WERI-Rb-1 (cell line): ENCODE measurements around the gene CCL11.

Experiments
- DNase-seq: peaks from one replicate; pipeline ENCODE4 v3.0.0-alpha.2; 2020
- H3K27ac ChIP-seq: fragments of 250-450 bp; sonication (Bioruptor Pico); 2 replicates; pipeline ENCODE4 v1.5.1; 2020; ENCODE audit warnings: mild to moderate bottlenecking, moderate library complexity
- H3K27me3 ChIP-seq: fragments of 250-450 bp; sonication (Bioruptor Pico); 2 replicates; pipeline ENCODE4 v1.5.1; 2021; ENCODE audit warnings: mild to moderate bottlenecking, low read depth, moderate library complexity; ENCODE audit not compliant: insufficient read depth, severe bottlenecking
- H3K36me3 ChIP-seq: fragments of 250-450 bp; sonication (Bioruptor Pico); 2 replicates; pipeline ENCODE4 v1.5.1; 2020; ENCODE audit warnings: mild to moderate bottlenecking, moderate library complexity
- H3K4me3 ChIP-seq: 2 replicates; pipeline ENCODE4 v1.5.1; 2011; ENCODE audit warnings: low read depth, mild to moderate bottlenecking, control low read depth, low read length
- H3K9me3 ChIP-seq: fragments of 250-450 bp; sonication (Bioruptor Pico); 2 replicates; pipeline ENCODE4 v1.5.1; 2021; ENCODE audit warnings: mild to moderate bottlenecking, moderate library complexity; ENCODE audit not compliant: severe bottlenecking
- TF ChIP-seq, protein P1 (sequence below): IDR thresholded peaks from 2 replicates; pipeline ENCODE4 v1.5.1; 2011; ENCODE audit warnings: low read depth, mild to moderate bottlenecking, control low read depth, inconsistent platforms, low read length

Gene CCL11

DNA sequence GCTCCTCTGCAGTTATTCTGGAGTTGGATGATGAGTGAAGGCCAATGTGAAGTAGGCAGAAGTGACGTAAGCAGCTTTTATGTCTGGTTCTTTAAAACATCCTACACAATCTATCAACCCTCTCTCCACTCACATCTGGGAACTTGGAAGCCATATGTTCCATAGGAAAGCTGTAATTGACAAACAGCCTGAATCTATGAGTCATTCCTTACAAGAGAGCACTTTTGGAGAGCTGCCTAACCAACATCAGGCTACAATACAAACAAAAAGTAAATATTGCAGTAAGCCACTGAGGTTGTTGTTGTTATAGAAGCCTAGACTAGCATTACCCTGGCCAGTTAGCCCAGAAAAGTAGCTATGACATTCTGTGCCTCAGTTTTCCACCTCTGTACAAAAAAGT is 9.7 kb upstream of the CCL11 start:
- H3K36me3 ChIP-seq: no peaks in the 10 kb centered on the region
- H3K9me3 ChIP-seq: no peaks in the 10 kb centered on the region
- H3K27ac ChIP-seq: no peak overlapping the region
- DNase-seq: no peak
- TF ChIP-seq, protein P1, sequence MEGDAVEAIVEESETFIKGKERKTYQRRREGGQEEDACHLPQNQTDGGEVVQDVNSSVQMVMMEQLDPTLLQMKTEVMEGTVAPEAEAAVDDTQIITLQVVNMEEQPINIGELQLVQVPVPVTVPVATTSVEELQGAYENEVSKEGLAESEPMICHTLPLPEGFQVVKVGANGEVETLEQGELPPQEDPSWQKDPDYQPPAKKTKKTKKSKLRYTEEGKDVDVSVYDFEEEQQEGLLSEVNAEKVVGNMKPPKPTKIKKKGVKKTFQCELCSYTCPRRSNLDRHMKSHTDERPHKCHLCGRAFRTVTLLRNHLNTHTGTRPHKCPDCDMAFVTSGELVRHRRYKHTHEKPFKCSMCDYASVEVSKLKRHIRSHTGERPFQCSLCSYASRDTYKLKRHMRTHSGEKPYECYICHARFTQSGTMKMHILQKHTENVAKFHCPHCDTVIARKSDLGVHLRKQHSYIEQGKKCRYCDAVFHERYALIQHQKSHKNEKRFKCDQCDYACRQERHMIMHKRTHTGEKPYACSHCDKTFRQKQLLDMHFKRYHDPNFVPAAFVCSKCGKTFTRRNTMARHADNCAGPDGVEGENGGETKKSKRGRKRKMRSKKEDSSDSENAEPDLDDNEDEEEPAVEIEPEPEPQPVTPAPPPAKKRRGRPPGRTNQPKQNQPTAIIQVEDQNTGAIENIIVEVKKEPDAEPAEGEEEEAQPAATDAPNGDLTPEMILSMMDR: no peak
- peaks cover 55% of the 10 kb centered on the region for H3K27me3 ChIP-seq
- no peak overlapping the region for H3K4me3 ChIP-seq

DNA sequence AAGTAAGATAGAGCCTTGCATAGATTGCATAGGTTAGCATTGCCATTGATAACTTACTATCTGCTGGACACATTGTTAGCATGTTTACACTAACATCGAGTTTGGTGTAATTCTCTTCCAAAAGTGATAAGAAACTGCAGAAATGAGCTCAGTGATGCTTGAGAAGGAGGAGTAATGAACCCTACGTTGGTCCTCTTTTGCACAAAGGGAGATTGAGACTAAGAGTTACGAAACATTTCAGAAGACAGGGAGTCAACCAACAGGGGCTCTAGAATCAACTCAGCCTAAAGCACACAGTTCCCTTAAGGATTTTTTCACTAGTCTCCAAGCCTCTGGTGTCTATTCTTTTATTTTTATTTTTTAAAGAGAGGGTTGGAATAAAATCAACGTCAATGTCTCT is 8.7 kb upstream of the CCL11 start:
- Histone ChIP-seq H3K27me3 (peaks cover 47% of the 10 kb centered on the region), H3K9me3 (no peaks in the 10 kb centered on the region), H3K36me3 (no peaks in the 10 kb centered on the region), H3K4me3 (no peak overlapping the region), H3K27ac (no peak overlapping the region)
- TF ChIP-seq, protein P1: no peak
- DNase-seq: no peak

DNA sequence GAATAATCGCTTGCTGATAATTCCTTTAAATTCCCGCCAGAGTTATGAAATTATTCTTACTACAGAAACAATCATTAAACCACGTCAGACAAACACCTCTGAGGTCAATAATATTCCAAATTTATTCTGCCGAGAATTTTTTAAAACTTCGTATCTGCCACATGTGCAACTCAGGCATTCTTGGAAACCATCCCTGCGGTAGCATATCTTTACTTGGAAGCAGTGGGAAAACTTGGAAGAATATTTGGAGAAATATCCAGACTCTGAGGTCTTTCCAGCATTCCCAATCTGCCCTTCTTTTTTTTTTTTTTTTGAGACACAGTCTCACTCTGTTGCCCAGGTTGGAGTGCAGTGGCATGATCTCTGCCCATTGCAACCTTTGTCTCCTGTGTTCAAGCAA is 2.0 kb upstream of the CCL11 start:
- H3K9me3 ChIP-seq: no peaks in the 10 kb centered on the region
- no peak for DNase-seq
- no peak overlapping the region for H3K27ac ChIP-seq
- H3K36me3 ChIP-seq: no peaks in the 10 kb centered on the region
- TF ChIP-seq, protein P1: no peak
- H3K27me3 ChIP-seq: peaks cover 49% of the 10 kb centered on the region
- no peak overlapping the region for H3K4me3 ChIP-seq

DNA sequence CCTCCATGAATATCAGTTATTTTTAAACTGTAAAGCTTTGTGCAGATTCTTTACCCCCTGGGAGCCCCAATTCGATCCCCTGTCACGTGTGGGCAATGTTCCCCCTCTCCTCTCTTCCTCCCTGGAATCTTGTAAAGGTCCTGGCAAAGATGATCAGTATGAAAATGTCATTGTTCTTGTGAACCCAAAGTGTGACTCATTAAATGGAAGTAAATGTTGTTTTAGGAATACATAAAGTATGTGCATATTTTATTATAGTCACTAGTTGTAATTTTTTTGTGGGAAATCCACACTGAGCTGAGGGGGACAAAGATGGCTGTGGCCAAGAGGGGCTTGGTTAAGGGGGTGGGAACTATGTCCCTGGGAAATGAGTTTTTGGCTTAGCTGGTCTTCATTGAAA is 2.3 kb downstream of the CCL11 start:
- Histone ChIP-seq H3K36me3 (no peaks in the 10 kb centered on the region), H3K4me3 (no peak overlapping the region), H3K9me3 (no peaks in the 10 kb centered on the region), H3K27ac (no peak overlapping the region), H3K27me3 (peaks cover 64% of the 10 kb centered on the region)
- TF ChIP-seq, protein P1: no peak
- no peak for DNase-seq

DNA sequence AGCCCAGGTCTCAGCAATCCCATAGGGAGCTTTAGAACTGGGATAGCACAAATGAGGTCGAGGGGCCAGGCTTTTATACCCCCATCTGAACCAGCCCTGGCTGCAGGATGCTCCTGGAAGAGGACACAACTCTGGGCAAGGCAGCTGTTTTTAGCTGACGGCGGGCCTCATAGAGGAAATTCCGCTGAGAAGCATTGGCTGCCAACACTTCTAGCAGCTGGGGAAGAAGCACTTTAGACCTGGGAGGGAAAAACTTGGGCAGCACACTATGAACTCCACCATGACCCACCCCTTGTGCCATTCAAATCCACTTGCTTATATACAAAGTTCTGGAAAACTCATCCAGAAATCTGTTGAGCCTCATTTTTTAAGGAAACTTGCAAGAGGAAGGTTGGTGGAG is 5.0 kb downstream of the CCL11 start:
- H3K27ac ChIP-seq: no peak overlapping the region
- no peaks in the 10 kb centered on the region for H3K36me3 ChIP-seq
- peaks cover 40% of the 10 kb centered on the region for H3K27me3 ChIP-seq
- TF ChIP-seq, protein P1: no peak
- no peak overlapping the region for H3K4me3 ChIP-seq
- no peaks in the 10 kb centered on the region for H3K9me3 ChIP-seq
- DNase-seq: no peak

DNA sequence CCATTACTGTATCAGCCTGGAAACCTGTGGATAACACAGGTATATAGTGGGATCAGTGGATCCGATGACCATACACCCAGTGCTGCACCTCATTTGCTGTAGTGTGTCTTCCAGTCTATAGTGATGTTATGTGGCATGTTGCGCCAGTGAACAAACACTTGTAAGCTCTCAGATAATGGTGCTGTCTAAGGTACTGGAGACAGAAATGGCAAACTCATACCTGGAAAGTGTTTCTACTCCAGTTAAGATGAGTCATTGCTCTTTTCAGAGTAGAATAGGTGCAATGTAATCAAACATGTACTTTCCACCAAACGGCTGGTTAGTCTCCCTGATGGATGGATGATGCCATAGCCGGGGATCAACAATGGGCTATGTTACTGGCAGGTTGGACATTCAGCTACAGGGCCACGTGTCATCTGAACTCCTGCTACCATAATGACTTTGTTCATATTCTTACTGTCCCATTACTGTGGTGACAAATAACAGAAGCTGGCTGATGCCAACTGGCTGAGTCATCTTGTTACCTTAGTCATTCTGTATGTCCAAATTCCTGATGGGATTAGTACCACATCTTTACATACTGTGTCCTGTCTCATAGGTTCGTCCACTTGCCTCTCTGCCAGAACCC is 6.3 kb downstream of the CCL11 start:
- TF ChIP-seq, protein P1: no peak
- no peaks in the 10 kb centered on the region for H3K36me3 ChIP-seq
- H3K27ac ChIP-seq: no peak overlapping the region
- peaks cover 30% of the 10 kb centered on the region for H3K27me3 ChIP-seq
- no peaks in the 10 kb centered on the region for H3K9me3 ChIP-seq
- DNase-seq: no peak
- H3K4me3 ChIP-seq: no peak overlapping the region
